GM10248 (cell line): ENCODE results near the gene GNE.

Experiments used
- CTCF ChIA-PET: fragments of 300-600 bp; sonication (Branson Sonifier 250); formaldehyde crosslinking; extraction: SDS; loops from one replicate; lab custom pipeline; 2021; ENCODE audit warnings: antibody characterized with exemption; lab: Yijun Ruan, JAX
- POLR2A ChIA-PET: fragments of 350-650 bp; sonication (Branson Sonifier 250); formaldehyde crosslinking; extraction: SDS; loops from one replicate; lab custom pipeline; 2020; ENCODE audit warnings: antibody characterized with exemption; lab: Yijun Ruan, JAX
- DNase-seq: peaks from one replicate; pipeline ENCODE4 v3.0.0; 2012; ENCODE audit errors: extremely low spot score
- CTCF ChIP-seq: IDR thresholded peaks from 2 replicates; pipeline ENCODE4 v1.5.1; 2012; ENCODE audit warnings: mild to moderate bottlenecking, low read depth; ENCODE audit errors: extremely low read depth, missing control alignments, control extremely low read depth

The GNE gene

GRCh38 chr9:36284226-36284625 is 26.0 kb upstream of the GNE start:
- no peak for TF ChIP-seq CTCF
- CTCF ChIA-PET = no interaction called here
- POLR2A ChIA-PET = no interaction called here
- no peak for DNase-seq

GRCh38 chr9:36282275-36282674 is 24.0 kb upstream of the GNE start:
- no peak for TF ChIP-seq CTCF
- POLR2A ChIA-PET = no interaction called here
- DNase-seq = no peak
- CTCF ChIA-PET = no interaction called here

GRCh38 chr9:36280989-36281388 is 22.7 kb upstream of the GNE start:
- CTCF ChIA-PET = interaction anchor here (1.0 to 1.1 kb wide), 3 partner anchors 9 to 327 kb away, joined by 3 read pairs; no protein-coding TSS in a partner anchor

GRCh38 chr9:36278243-36278642 is 20.0 kb upstream of the GNE start:
- CTCF ChIA-PET = interaction anchor here (1.2 kb wide), 1 partner anchor 50 kb away, joined by 3 read pairs; no protein-coding TSS in a partner anchor
- POLR2A ChIA-PET = no interaction called here
- TF ChIP-seq CTCF = no peak
- DNase-seq = no peak

More at GRCh38 chr9:36280989-36281388, 22.7 kb upstream of the GNE start:
- POLR2A ChIA-PET = no interaction called here
- DNase-seq = no peak
- TF ChIP-seq CTCF = no peak

GRCh38 chr9:36276781-36277181 is 18.5 kb upstream of the GNE start:
- DNase-seq = no peak
- CTCF ChIA-PET = interaction anchor here (0.9 kb wide), 1 partner anchor 27 kb away, joined by 4 read pairs; no protein-coding TSS in a partner anchor
- POLR2A ChIA-PET = no interaction called here
- no peak for TF ChIP-seq CTCF

GRCh38 chr9:36276254-36276653 is 18.0 kb upstream of the GNE start:
- POLR2A ChIA-PET = no interaction called here
- CTCF ChIA-PET = interaction anchor here (0.9 kb wide), 1 partner anchor 26 kb away, joined by 4 read pairs; no protein-coding TSS in a partner anchor
- TF ChIP-seq CTCF = no peak

More at GRCh38 chr9:36276254-36276653, 18.0 kb upstream of the GNE start:
- DNase-seq = no peak
